Body of pancreas (tissue), 4 donors: ENCODE data around the gene RAVER1.

ENCODE experiments used
- POLR2A ChIP-seq, 3 donors: fragments of 450-650 bp; IDR thresholded peaks; one replicate each; pipeline ENCODE4 v1.6.1; 2016; ENCODE audit warnings: antibody characterized with exemption in 3 of 3, mild to moderate bottlenecking in 2 of 3
- TF ChIP-seq, protein P1 (sequence below), 7 experiments: fragments of 450-650 bp in 4 of 7; fragments of 200-600 bp in 3 of 7; sonication (generic) in 3 of 7; IDR thresholded peaks; one replicate each; pipeline ENCODE4 v1.5.1; 2016 to 2019; ENCODE audit warnings: antibody characterized with exemption in 7 of 7

DNA sequence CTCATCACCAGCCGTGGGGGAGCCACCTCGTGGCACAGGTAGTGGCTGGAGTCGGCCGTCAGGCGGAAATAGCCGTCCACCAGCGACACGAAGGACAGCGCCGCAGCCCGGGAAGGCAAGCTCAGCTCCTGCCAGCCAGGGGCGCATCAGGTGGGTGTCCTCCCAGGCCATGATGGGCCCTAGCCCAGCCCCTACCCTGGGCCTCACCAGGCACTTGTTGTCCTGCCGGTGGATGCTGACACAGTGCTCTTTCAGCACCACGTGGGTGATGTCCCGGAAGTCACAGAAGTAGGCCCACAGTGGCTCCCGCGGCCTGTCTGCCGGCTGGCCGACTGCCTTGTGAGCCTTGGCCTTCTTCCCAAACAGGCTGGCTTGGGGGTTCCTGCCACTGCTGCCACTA, 31.3 kb upstream of the RAVER1 start:
- TF ChIP-seq, protein P1, sequence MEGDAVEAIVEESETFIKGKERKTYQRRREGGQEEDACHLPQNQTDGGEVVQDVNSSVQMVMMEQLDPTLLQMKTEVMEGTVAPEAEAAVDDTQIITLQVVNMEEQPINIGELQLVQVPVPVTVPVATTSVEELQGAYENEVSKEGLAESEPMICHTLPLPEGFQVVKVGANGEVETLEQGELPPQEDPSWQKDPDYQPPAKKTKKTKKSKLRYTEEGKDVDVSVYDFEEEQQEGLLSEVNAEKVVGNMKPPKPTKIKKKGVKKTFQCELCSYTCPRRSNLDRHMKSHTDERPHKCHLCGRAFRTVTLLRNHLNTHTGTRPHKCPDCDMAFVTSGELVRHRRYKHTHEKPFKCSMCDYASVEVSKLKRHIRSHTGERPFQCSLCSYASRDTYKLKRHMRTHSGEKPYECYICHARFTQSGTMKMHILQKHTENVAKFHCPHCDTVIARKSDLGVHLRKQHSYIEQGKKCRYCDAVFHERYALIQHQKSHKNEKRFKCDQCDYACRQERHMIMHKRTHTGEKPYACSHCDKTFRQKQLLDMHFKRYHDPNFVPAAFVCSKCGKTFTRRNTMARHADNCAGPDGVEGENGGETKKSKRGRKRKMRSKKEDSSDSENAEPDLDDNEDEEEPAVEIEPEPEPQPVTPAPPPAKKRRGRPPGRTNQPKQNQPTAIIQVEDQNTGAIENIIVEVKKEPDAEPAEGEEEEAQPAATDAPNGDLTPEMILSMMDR (IDR thresholded peaks at IDR 0.05) = no peak
- no peak for TF ChIP-seq POLR2A (IDR thresholded peaks at IDR 0.05)
